Measurements from ENCODE around the gene IP6K2. TPM values are rescaled to one million over a fixed set of nuclear protein-coding genes. Genes with fewer than 3 reads are reported as not detected.
"Not testable (repeated sequence)": the region's sequence is repeated elsewhere in the genome, so short reads cannot be mapped to it uniquely, and the experiment has no call there.

The IP6K2 gene
- total and polyA plus RNA-seq, 3 donors from 2014 or later = 113 to 148 (median 114) TPM

DNA sequence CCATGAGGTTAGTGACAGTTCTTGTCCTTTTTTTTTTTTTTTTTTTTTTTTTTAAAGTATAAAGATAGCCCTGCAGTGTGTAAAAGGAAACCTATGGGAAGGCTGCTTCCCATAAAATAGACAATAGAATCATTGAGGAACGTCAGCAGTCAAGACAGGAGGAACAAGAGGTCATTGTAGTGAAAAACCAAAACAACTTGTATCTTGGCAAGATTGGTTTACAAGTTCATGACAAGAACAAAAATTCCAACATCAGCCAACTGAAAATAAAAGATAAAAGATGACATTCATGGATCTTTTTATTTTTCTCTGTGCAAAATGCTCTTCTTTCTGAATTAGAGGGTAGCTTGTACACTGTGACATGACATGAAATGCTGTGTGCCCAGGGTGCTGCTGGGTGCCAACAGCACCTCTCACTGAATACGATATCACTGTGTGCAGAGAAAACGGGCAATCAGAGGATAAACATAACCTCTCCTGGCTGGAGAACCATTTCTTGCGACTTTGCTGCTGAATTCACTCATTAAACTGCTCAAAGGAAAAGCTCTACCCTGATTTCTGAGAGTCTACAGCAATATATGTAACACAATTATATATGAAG is 30.1 kb upstream of the IP6K2 start:
- intact Hi-C loops (cut with DNase I; ENCODE audit: low total_unique reads) = no loop called here
- no peaks in the 10 kb centered on the region for H3K36me3 ChIP-seq (ENCODE audit: low read depth, missing control alignments)
- DNase-seq = no peak
- H3K4me1 ChIP-seq = peaks cover 25% of the 10 kb centered on the region
- no peaks in the 10 kb centered on the region for H3K9me3 ChIP-seq
- H3K4me3 ChIP-seq = no peak overlapping the region
- peak overlapping the region; percentile 58 to 84 for H3K27ac ChIP-seq
- no peaks in the 10 kb centered on the region for H3K27me3 ChIP-seq
- WGBS, 2 donors = 20 to 48% methylated on average over 4 of the region's 4 CpGs
- no peak for TF ChIP-seq POLR2A (IDR thresholded peaks at IDR 0.05)
- TF ChIP-seq, protein P1, sequence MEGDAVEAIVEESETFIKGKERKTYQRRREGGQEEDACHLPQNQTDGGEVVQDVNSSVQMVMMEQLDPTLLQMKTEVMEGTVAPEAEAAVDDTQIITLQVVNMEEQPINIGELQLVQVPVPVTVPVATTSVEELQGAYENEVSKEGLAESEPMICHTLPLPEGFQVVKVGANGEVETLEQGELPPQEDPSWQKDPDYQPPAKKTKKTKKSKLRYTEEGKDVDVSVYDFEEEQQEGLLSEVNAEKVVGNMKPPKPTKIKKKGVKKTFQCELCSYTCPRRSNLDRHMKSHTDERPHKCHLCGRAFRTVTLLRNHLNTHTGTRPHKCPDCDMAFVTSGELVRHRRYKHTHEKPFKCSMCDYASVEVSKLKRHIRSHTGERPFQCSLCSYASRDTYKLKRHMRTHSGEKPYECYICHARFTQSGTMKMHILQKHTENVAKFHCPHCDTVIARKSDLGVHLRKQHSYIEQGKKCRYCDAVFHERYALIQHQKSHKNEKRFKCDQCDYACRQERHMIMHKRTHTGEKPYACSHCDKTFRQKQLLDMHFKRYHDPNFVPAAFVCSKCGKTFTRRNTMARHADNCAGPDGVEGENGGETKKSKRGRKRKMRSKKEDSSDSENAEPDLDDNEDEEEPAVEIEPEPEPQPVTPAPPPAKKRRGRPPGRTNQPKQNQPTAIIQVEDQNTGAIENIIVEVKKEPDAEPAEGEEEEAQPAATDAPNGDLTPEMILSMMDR (IDR thresholded peaks at IDR 0.05) = no peak

DNA sequence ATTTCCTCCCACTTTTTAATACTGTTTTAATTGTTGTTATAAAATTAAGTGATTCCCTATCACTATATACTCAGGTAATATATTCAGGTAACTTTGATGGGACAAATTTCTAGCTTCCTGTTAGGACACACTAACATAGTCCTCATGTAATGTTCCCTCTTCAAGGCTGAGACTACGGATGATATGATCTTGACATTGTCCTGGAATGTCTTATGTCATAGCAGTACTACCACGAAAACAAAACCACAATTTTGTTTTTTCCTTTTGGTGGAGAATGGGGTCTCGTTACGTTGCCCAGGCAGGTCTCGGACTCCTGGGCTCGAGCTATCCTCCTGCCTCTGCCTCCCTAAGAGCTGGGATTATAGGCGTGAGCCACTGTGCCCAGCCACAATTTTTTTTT is 26.8 kb upstream of the IP6K2 start:
- no peak overlapping the region for H3K4me3 ChIP-seq
- H3K9me3 ChIP-seq = no peaks in the 10 kb centered on the region
- H3K27me3 ChIP-seq = no peaks in the 10 kb centered on the region
- H3K27ac ChIP-seq = no peak overlapping the region
- H3K4me1 ChIP-seq = peaks cover 37% of the 10 kb centered on the region
- DNase-seq = no peak
- no peaks in the 10 kb centered on the region for H3K36me3 ChIP-seq (ENCODE audit: low read depth, missing control alignments)
- WGBS, 2 donors = 87 to 88% methylated on average over 7 of the region's 7 CpGs
- intact Hi-C loops (cut with DNase I; ENCODE audit: low total_unique reads) = no loop called here
- TF ChIP-seq, protein P1 (IDR thresholded peaks at IDR 0.05) = no peak
- no peak for TF ChIP-seq POLR2A (IDR thresholded peaks at IDR 0.05)

DNA sequence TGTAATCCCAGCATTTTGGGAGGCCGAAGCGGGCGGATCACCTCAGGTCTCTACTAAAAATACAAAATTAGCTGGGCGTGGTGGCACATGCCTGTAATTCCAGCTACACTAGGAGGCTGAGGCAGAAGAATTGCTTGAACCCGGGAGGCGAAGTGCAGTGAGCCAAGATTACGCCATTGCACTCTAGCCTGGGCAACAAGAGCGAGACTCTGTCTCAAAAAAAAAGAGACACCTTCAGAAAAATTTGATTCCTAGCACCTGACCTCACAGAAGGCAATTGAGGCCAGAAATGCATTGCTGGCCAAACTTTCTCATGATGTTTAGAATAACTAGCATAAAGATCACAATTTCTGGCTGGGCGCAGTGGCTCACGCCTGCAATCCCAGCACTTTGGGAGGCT is 24.2 kb upstream of the IP6K2 start:
- intact Hi-C loops (cut with DNase I; ENCODE audit: low total_unique reads); H3K27ac ChIP-seq: not testable (repeated sequence)
- H3K4me1 ChIP-seq = peaks cover 27% of the 10 kb centered on the region

DNA sequence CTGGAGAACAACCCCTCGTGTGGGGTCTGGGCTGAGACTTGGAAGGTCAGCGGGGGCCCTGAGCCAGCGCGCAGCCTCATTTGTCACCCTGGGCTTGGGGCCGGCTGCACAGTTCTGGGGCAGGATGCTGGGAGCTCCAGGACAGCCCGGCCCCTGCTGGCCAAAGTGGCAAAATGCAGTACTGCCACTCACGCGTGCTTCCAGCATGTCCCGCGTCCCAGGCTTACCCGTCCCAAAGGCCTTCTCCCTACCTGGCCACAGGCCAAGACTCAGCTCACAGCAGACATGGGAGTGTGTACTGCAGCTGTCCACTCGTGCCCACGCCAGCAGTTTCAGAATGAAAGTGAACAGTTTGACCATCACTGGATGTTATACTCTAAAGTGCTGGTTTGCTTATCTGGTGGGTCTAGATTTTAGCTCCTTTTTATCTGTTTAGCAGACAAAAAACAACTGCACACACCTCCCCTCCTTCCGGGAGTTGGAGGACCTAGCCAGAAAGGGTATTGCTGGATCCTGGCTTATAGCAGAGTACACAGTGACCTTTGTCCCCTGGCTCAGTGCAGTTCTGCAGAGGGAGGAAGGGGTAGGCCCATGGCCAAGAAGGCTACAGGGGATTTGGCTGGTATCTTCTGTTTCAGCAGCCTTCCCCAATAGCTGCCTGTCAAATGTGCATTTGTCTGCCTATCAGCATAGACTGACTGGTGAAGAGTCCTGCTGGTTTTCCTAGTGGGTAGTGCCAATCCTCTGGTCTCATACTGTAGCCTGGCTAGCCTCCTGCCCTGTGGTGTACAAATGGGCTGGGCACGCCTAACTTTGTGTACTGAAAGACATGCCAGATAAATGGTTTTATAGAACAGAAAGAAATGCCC is 23.2 kb upstream of the IP6K2 start:
- Histone ChIP-seq H3K4me3 (no peak overlapping the region), H3K36me3 (ENCODE audit: low read depth, missing control alignments) (no peaks in the 10 kb centered on the region), H3K4me1 (peaks cover 31% of the 10 kb centered on the region), H3K9me3 (no peaks in the 10 kb centered on the region), H3K27me3 (no peaks in the 10 kb centered on the region), H3K27ac (peak overlapping the region; percentile 66 to 70)
- intact Hi-C loops (cut with DNase I; ENCODE audit: low total_unique reads) = no loop called here
- no peak for TF ChIP-seq POLR2A (IDR thresholded peaks at IDR 0.05)
- TF ChIP-seq, protein P1 (IDR thresholded peaks at IDR 0.05) = peak; percentile 49 to 86 (median 52)
- WGBS, 2 donors = 25 to 40% methylated on average over 11 to 15 of the region's 15 CpGs
- peak; percentile 86 for DNase-seq

More for the DNA sequence above, 24.2 kb upstream of the IP6K2 start:
- WGBS, 2 donors = 96 to 98% methylated on average over 10 of the region's 10 CpGs
- not testable (repeated sequence) for H3K27me3 ChIP-seq; H3K36me3 ChIP-seq (ENCODE audit: low read depth, missing control alignments); H3K9me3 ChIP-seq; DNase-seq; H3K4me3 ChIP-seq

DNA sequence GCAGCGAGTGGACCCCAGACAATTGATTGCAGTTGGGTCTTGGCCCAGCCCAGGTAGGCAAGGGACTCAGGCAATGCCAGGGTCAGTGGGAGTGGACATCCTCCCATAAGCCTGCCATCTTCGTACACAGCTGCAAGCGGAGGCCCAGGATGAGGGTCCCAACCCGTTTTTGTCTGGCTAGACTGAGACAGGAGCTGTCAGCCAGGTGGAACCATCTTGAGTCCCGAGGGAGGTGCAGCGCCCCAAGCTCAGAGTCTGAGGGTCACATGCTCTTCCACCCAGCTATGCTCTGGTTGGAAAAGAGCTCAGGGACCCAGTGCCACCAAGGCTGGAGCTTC is 22.6 kb upstream of the IP6K2 start:
- 71% methylated on average over 4 to 6 of the region's 6 CpGs for WGBS, 2 donors
- intact Hi-C loops (cut with DNase I; ENCODE audit: low total_unique reads) = no loop called here
- H3K27ac ChIP-seq = peak overlapping the region; percentile 66 to 70
- no peaks in the 10 kb centered on the region for H3K27me3 ChIP-seq
- no peak for DNase-seq
- TF ChIP-seq, protein P1 (IDR thresholded peaks at IDR 0.05) = no peak
- TF ChIP-seq POLR2A (IDR thresholded peaks at IDR 0.05) = no peak
- no peaks in the 10 kb centered on the region for H3K9me3 ChIP-seq
- peaks cover 31% of the 10 kb centered on the region for H3K4me1 ChIP-seq
- H3K36me3 ChIP-seq (ENCODE audit: low read depth, missing control alignments) = no peaks in the 10 kb centered on the region
- no peak overlapping the region for H3K4me3 ChIP-seq

Measured in testis (tissue), 3 donors.